Panc1 (cell line): ENCODE data around the gene MRAS. TPM values are rescaled to one million over a fixed set of nuclear protein-coding genes. Genes with fewer than 3 reads are reported as not detected.

Experiments
- ATAC-seq: fragments of 200-7000 bp; cut with Tn5 transposase; 2 replicates; pipeline ENCODE4 v1.9.1; 2020; ENCODE audit warnings: mild to moderate bottlenecking, moderate library complexity
- BruUV-seq: library from RNA; stranded (reverse); fragments of 400-500 nt; replicated peaks from 2 replicates; lab custom pipeline; 2021; lab: Mats Ljungman, UMichigan
- CTCF ChIA-PET: fragments of 300-600 bp; sonication (Branson Sonifier 250); formaldehyde crosslinking; loops from one replicate; lab custom pipeline; 2022; ENCODE audit warnings: antibody characterized with exemption; lab: Charles Lee
- POLR2A ChIA-PET: fragments of 300-600 bp; sonication (Branson Sonifier 250); formaldehyde crosslinking; loops from one replicate; lab custom pipeline; 2022; ENCODE audit warnings: antibody characterized with exemption; lab: Charles Lee
- DNase-seq: peaks from one replicate; pipeline ENCODE4 v3.0.0-alpha.2; 2010; ENCODE audit warnings: low read depth, low spot score
- H3K27ac ChIP-seq: 2 replicates; pipeline ENCODE4 v1.5.1; 2011; ENCODE audit warnings: mild to moderate bottlenecking, low read length, inconsistent platforms
- H3K27me3 ChIP-seq: fragments of 200-500 bp; sonication (Bioruptor generic); 2 replicates; pipeline ENCODE4 v1.6.0; 2014; ENCODE audit warnings: low read length, inconsistent platforms; ENCODE audit not compliant: control insufficient read depth, insufficient read depth
- H3K36me3 ChIP-seq: fragments of 200-500 bp; sonication (Bioruptor generic); 2 replicates; pipeline ENCODE4 v1.5.1; 2014; ENCODE audit warnings: inconsistent platforms, mild to moderate bottlenecking, low read length, moderate library complexity; ENCODE audit not compliant: control insufficient read depth, insufficient read depth
- H3K4me1 ChIP-seq: 2 replicates; pipeline ENCODE4 v1.5.1; 2011; ENCODE audit warnings: inconsistent platforms, mild to moderate bottlenecking, low read length, moderate library complexity; ENCODE audit not compliant: control insufficient read depth, insufficient read depth
- H3K4me3 ChIP-seq, 2 experiments: 2 replicates each; pipeline ENCODE4 v1.5.1; 2011 to 2012; ENCODE audit warnings: low read depth in 2 of 2, low read length in 2 of 2, mild to moderate bottlenecking in 2 of 2, inconsistent platforms in 1 of 2, moderate library complexity in 1 of 2
- H3K9me3 ChIP-seq: fragments of 200-500 bp; sonication (Bioruptor generic); 2 replicates; pipeline ENCODE4 v1.5.1; 2014; ENCODE audit warnings: low read depth, mild to moderate bottlenecking, inconsistent platforms, low read length, moderate library complexity; ENCODE audit not compliant: control insufficient read depth, insufficient read depth
- POLR2AphosphoS5 ChIP-seq: IDR thresholded peaks from 2 replicates; pipeline ENCODE4 v1.6.1; 2012; ENCODE audit warnings: mild to moderate bottlenecking, low read depth, low read length, moderate library complexity
- REST ChIP-seq, 2 experiments: IDR thresholded peaks; 2 replicates each; pipeline ENCODE4 v1.6.1; 2011 to 2012; ENCODE audit warnings: low read depth in 2 of 2, control low read depth in 1 of 2, low read length in 1 of 2, mild to moderate bottlenecking in 1 of 2, moderate library complexity in 1 of 2; ENCODE audit not compliant: insufficient read depth in 1 of 2
- SIN3A ChIP-seq: IDR thresholded peaks from 2 replicates; pipeline ENCODE4 v1.6.1; 2012; ENCODE audit warnings: low read depth, mild to moderate bottlenecking, low read length, moderate library complexity, borderline replicate concordance; ENCODE audit not compliant: insufficient read depth
- TCF7L2 ChIP-seq: IDR thresholded peaks from 2 replicates; pipeline ENCODE4 v1.6.1; 2011; ENCODE audit warnings: mild to moderate bottlenecking, low read depth, low read length, inconsistent platforms
- in situ Hi-C: cut with HindIII; loops from 2 replicates; pipeline ENCODE4 v1.10.0; 2016; ENCODE audit warnings: low sequenced_read_pairs, low pct_unique_long_range_greater_than_20kb
- intact Hi-C: fragments of 100-400 bp; cut with micrococcal nuclease; formaldehyde crosslinking; loops from one replicate; pipeline ENCODE4 v1.10.0; 2022; ENCODE audit not compliant: unreplicated experiment
- total RNA-seq: library from RNA; stranded (reverse); gene quantifications from one replicate; pipeline ENCODE4 v1.2.1, GENCODE V29; 2021; ENCODE audit not compliant: unreplicated experiment
- TF ChIP-seq, protein P1 (sequence below): fragments of 450-650 bp; IDR thresholded peaks from 2 replicates; pipeline ENCODE4 v1.5.1; 2017; ENCODE audit warnings: mild to moderate bottlenecking

Gene MRAS
- total RNA-seq, 1 experiment from 2014 or later = 14.2 TPM

GRCh38 chr3:138328341-138328740 lies 20.0 kb upstream of the MRAS start:
- H3K27ac ChIP-seq = no peak overlapping the region
- peaks cover 15% of the 10 kb centered on the region for H3K27me3 ChIP-seq
- CTCF ChIA-PET = no interaction called here
- no peak for ATAC-seq
- no TSS peak for BruUV-seq
- no peaks in the 10 kb centered on the region for H3K36me3 ChIP-seq
- peaks cover 7% of the 10 kb centered on the region; the same call in 1 of the 2 replicates for H3K4me1 ChIP-seq
- TF ChIP-seq, protein P1, sequence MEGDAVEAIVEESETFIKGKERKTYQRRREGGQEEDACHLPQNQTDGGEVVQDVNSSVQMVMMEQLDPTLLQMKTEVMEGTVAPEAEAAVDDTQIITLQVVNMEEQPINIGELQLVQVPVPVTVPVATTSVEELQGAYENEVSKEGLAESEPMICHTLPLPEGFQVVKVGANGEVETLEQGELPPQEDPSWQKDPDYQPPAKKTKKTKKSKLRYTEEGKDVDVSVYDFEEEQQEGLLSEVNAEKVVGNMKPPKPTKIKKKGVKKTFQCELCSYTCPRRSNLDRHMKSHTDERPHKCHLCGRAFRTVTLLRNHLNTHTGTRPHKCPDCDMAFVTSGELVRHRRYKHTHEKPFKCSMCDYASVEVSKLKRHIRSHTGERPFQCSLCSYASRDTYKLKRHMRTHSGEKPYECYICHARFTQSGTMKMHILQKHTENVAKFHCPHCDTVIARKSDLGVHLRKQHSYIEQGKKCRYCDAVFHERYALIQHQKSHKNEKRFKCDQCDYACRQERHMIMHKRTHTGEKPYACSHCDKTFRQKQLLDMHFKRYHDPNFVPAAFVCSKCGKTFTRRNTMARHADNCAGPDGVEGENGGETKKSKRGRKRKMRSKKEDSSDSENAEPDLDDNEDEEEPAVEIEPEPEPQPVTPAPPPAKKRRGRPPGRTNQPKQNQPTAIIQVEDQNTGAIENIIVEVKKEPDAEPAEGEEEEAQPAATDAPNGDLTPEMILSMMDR = no peak; the same call in 1 of the 2 replicates
- no peak for TF ChIP-seq SIN3A
- TF ChIP-seq TCF7L2 = no peak
- TF ChIP-seq POLR2AphosphoS5 = no peak
- no peak for TF ChIP-seq REST (IDR thresholded peaks at IDR 0.05; ENCODE audit: insufficient read depth in 1 of 2, low read depth in 2 of 2, low read length in 1 of 2)
- H3K4me3 ChIP-seq = no peak overlapping the region
- no peak for DNase-seq
- H3K9me3 ChIP-seq = no peaks in the 10 kb centered on the region
- in situ Hi-C loops (no loop called here), intact Hi-C loops (loop anchor here (5.0 kb wide), 1 partner anchor 146 kb away; no protein-coding TSS in a partner anchor)
- POLR2A ChIA-PET = no interaction called here

DNA sequence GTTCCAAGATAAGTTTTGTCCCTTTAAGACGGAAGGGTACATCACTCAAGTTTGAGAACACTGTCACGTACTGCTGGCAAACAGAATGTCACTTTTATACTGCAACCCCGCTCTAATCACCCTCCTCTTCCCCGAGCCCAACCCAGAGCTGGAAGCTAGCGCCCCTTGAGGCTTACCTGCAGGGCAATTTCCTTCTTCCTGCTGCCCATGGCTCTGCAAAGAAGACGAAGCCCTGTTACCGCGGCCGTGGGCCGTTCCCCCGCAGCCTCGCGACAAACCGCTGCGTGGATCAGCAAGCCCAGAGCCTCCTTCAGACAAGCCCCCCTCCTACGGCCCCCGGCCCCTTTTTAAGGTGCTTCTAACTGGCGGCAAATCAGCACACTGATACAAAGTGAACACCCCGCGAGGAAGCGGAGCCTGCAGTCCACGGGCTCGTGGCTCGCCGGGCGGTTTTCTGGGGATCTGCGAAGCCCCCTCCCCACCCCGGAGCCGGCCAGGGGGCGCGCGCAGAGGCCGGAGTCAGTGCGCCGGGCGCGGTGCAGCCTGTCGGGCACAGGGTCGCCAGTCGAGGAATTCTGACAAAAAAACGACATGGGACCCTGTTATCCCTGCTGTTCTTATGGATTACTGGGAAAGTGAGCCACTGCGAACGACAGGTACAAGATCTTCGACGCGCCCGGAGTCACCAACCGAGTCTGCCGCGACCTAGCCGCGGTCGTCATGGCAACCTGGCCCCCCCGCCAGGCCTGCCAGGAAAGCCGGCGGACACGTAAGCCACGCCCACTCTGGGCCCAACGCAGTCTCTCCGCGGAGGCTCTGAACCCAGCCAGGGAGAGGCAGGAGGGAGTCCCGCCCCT lies 19.0 kb upstream of the MRAS start, which contains the start of gene NME9:
NME9 (minus strand) TSS at position 725 of the 857 bp plus-strand sequence; CDS start at position 209, 516 bp downstream.
- intact Hi-C loops = loop anchor here (5.0 kb wide), 1 partner anchor 147 kb away; no protein-coding TSS in a partner anchor
- no TSS peak for BruUV-seq

More for the DNA sequence above, 19.0 kb upstream of the MRAS start, which contains the start of gene NME9:
- ChIA-PET POLR2A (no interaction called here), CTCF (no interaction called here)
- Histone ChIP-seq H3K27ac (peak within 1 kb of the TSS; percentile 24; the same call in 1 of the 2 replicates), H3K4me1 (peaks cover 7% of the 10 kb centered on the region; the same call in 1 of the 2 replicates), H3K9me3 (no peaks in the 10 kb centered on the region), H3K27me3 (peaks cover 19% of the 10 kb centered on the region), H3K4me3 (peak within 1 kb of the TSS; percentile 60 to 69), H3K36me3 (no peaks in the 10 kb centered on the region)
- TF ChIP-seq POLR2AphosphoS5 = no peak
- TF ChIP-seq, protein P1 = peak; percentile 89
- ATAC-seq (peak; percentile 91), DNase-seq (peak; percentile 32)
- in situ Hi-C loops = no loop called here
